ENCODE measurements around the gene OPTC. TPM values are rescaled to one million over a fixed set of nuclear protein-coding genes. Genes with fewer than 3 reads are reported as not detected.

The OPTC gene
- total and polyA plus RNA-seq, 12 donors = 0.07 TPM; not detected in 11

DNA sequence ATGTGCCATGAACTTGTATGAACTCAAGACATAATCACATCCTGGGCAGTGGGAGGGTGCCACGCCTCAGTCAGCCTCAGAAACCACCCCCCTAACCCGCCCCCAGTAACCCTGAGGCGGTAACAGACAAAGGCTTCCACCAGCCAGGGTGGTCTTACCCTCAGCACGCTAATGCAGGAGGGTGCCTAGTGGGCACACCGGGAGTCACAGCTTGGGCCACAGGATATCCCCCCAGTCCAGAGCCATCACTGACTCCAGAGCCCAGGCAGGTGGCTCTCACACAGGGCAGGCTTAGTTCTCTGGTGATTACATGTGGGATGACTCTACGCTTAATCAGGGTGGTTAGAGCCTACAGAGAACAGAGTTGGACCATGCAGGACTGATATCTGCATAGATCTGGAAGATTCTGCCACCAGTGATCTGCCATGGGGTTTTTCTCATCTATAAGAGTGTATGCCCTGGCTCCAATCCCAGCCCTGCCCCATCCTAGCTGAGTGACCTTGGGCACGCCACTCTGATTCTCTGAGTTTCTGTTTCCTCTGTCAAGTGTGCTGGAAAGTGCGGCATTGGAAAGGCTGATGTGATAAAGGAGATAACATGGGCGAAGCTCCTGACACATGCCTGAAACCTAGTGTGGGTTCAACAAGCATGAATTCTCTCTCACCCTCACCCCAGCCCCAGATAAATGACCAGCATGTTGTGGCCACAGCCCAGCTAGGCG lies 27.3 kb downstream of the OPTC start:
- Histone ChIP-seq H3K4me1 (replicated peaks in 1 of 2) (peaks cover 7 to 11% of the 10 kb centered on the region in 2 donors), H3K9me3 (replicated peaks in 1 of 3) (no peaks in the 10 kb centered on the region), H3K27ac (peak overlapping the region in 2 of 5 donors; percentile 30 to 42), H3K36me3 (replicated peaks in 1 of 2) (no peaks in the 10 kb centered on the region), H3K27me3 (no peaks in the 10 kb centered on the region), H3K4me3 (no peak overlapping the region)
- intact Hi-C loops (cut with DNase I) = no loop called here
- TF ChIP-seq, protein P1, sequence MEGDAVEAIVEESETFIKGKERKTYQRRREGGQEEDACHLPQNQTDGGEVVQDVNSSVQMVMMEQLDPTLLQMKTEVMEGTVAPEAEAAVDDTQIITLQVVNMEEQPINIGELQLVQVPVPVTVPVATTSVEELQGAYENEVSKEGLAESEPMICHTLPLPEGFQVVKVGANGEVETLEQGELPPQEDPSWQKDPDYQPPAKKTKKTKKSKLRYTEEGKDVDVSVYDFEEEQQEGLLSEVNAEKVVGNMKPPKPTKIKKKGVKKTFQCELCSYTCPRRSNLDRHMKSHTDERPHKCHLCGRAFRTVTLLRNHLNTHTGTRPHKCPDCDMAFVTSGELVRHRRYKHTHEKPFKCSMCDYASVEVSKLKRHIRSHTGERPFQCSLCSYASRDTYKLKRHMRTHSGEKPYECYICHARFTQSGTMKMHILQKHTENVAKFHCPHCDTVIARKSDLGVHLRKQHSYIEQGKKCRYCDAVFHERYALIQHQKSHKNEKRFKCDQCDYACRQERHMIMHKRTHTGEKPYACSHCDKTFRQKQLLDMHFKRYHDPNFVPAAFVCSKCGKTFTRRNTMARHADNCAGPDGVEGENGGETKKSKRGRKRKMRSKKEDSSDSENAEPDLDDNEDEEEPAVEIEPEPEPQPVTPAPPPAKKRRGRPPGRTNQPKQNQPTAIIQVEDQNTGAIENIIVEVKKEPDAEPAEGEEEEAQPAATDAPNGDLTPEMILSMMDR (IDR thresholded peaks at IDR 0.05) = no peak
- no peak for TF ChIP-seq POLR2A (IDR thresholded peaks at IDR 0.05)
- WGBS, 4 donors = 66 to 68% (median 67%) methylated on average over 6 to 10 of the region's 10 CpGs
- peak; percentile 72 to 92 (median 89) for DNase-seq

DNA sequence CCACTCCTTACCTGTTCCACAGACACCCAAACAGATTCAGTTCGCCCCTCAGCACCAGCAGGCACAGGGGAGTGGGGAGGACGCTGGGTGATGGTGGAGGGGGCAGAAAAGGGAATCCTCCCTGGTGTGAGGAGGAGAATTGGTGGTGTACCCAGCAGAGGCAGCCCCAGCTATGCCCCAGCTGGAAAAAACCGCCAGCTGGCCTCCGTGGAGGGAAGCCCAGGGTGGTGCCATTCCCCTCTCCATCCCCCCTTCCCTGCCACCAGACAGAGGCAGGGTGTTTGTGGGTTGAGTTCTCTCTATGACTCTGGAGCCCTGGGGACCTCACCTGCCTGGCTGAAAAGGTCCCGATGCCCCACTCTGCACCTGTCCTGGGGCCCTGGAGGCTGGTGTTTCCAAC lies 27.9 kb downstream of the OPTC start:
- DNase-seq = no peak
- Histone ChIP-seq H3K9me3 (replicated peaks in 1 of 3) (no peaks in the 10 kb centered on the region), H3K27me3 (no peaks in the 10 kb centered on the region), H3K4me3 (no peak overlapping the region), H3K27ac (peak overlapping the region in 2 of 5 donors; percentile 30 to 42), H3K36me3 (replicated peaks in 1 of 2) (no peaks in the 10 kb centered on the region), H3K4me1 (replicated peaks in 1 of 2) (peaks cover 7 to 11% of the 10 kb centered on the region in 2 donors)
- 70 to 78% (median 70%) methylated on average over 5 of the region's 5 CpGs; no CpG with 5 or more reads in 1 of the 4 donors for WGBS, 4 donors
- TF ChIP-seq POLR2A (IDR thresholded peaks at IDR 0.05) = no peak
- TF ChIP-seq, protein P1 (IDR thresholded peaks at IDR 0.05) = no peak
- intact Hi-C loops (cut with DNase I) = no loop called here

DNA sequence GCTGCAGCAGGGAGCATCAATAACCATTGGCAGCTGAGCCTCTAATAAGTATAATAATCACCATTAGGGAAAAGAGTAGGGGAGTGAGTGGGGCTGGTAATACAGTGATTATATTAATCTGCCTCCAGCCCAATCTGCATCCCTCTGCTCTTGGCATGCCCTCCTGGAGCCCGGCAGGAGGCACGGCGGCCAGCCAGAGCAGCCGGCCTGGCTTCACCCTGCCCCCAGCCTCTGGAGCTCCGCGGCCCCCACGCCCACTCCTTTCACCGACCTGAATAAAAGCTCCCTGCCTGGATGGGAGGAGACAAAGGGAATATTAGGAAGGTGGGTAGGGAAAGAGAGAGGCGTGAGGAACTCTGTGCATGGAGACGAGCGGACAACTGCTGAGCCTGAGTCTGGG lies 28.3 kb downstream of the OPTC start:
- Histone ChIP-seq H3K27ac (no peak overlapping the region), H3K27me3 (no peaks in the 10 kb centered on the region), H3K9me3 (replicated peaks in 1 of 3) (no peaks in the 10 kb centered on the region), H3K36me3 (replicated peaks in 1 of 2) (no peaks in the 10 kb centered on the region), H3K4me3 (no peak overlapping the region), H3K4me1 (replicated peaks in 1 of 2) (peaks cover 7 to 11% of the 10 kb centered on the region in 2 donors)
- DNase-seq = no peak
- intact Hi-C loops (cut with DNase I) = no loop called here
- 70 to 80% (median 77%) methylated on average over 11 of the region's 11 CpGs for WGBS, 4 donors
- TF ChIP-seq POLR2A (IDR thresholded peaks at IDR 0.05) = no peak
- TF ChIP-seq, protein P1 (IDR thresholded peaks at IDR 0.05) = no peak

DNA sequence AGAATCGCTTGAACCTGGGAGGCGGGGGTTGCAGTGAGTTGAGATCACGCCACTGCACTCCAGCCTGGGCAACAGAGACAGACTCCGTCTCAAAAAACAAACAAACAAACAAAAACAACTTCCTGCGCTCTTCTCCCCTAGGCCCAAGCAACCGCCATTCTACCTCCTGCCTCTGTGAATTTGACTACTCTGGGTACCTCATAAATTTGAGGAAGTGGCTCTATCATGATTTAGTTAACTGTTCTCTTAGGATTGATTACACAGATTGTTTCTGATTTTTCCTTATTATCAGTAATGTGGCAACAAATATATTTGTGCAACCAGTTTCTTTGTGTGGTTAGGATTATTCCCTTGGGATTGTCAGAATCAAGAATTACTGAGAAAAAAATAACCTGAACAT lies 29.7 kb downstream of the OPTC start:
- WGBS, 4 donors = 89 to 96% (median 93%) methylated on average over 6 of the region's 6 CpGs
- Histone ChIP-seq H3K9me3 (replicated peaks in 1 of 3) (no peaks in the 10 kb centered on the region), H3K27me3 (no peaks in the 10 kb centered on the region), H3K27ac (no peak overlapping the region), H3K36me3 (replicated peaks in 1 of 2) (no peaks in the 10 kb centered on the region), H3K4me3 (no peak overlapping the region), H3K4me1 (replicated peaks in 1 of 2) (peaks cover 7 to 11% of the 10 kb centered on the region in 2 donors)
- no peak for TF ChIP-seq POLR2A (IDR thresholded peaks at IDR 0.05)
- TF ChIP-seq, protein P1 (IDR thresholded peaks at IDR 0.05) = no peak
- intact Hi-C loops (cut with DNase I) = no loop called here
- no peak for DNase-seq
